HG02571 (cell line): Measurements from ENCODE around the gene ULK1.

Experiments used
- ATAC-seq: cut with Tn5 transposase; IDR thresholded peaks from one replicate; pipeline ENCODE4 v1.9.1; 2021; ENCODE audit warnings: mild to moderate bottlenecking, moderate library complexity; ENCODE audit not compliant: unreplicated experiment

ULK1 gene

GRCh38 chr12:131905630-131906091, 11.2 kb downstream of the ULK1 start:
- no peak for ATAC-seq

GRCh38 chr12:131907379-131908091, 13.1 kb downstream of the ULK1 start:
- ATAC-seq = no peak

- no peak for ATAC-seq
Measured at GRCh38 chr12:131908092-131909080, 14.0 kb downstream of the ULK1 start.

GRCh38 chr12:131909081-131909751, 14.8 kb downstream of the ULK1 start:
- no peak for ATAC-seq

- no peak for ATAC-seq
Measured at GRCh38 chr12:131909752-131910219, 15.4 kb downstream of the ULK1 start.

- no peak for ATAC-seq
Measured at GRCh38 chr12:131910302-131911027, 16.0 kb downstream of the ULK1 start.

- ATAC-seq = no peak
Measured at GRCh38 chr12:131911028-131911650, 16.7 kb downstream of the ULK1 start.

GRCh38 chr12:131911851-131912477, 17.5 kb downstream of the ULK1 start:
- ATAC-seq = no peak

GRCh38 chr12:131912518-131913274, 18.3 kb downstream of the ULK1 start:
- ATAC-seq = no peak

GRCh38 chr12:131913666-131914065, 19.2 kb downstream of the ULK1 start:
- ATAC-seq = no peak

- no peak for ATAC-seq
Measured at GRCh38 chr12:131914179-131914702, 19.8 kb downstream of the ULK1 start.

- ATAC-seq = no peak
Measured at GRCh38 chr12:131915000-131915689, 20.7 kb downstream of the ULK1 start.

GRCh38 chr12:131915823-131916222, 21.4 kb downstream of the ULK1 start:
- ATAC-seq = no peak

- ATAC-seq = no peak
Measured at GRCh38 chr12:131916306-131917138, 22.1 kb downstream of the ULK1 start.

- ATAC-seq = no peak
Measured at GRCh38 chr12:131917139-131917710, 22.8 kb downstream of the ULK1 start.

- ATAC-seq = no peak
Measured at GRCh38 chr12:131917711-131918306, 23.4 kb downstream of the ULK1 start.
